HepG2 (cell line): ENCODE results near the gene SERINC4. TPM values are rescaled to one million over a fixed set of nuclear protein-coding genes. Genes with fewer than 3 reads are reported as not detected.
"Not testable (repeated sequence)": the region's sequence is repeated elsewhere in the genome, so short reads cannot be mapped to it uniquely, and the experiment has no call there.

Source experiments
- CBFB ChIP-seq: sonication (generic); formaldehyde crosslinking; IDR thresholded peaks from 2 replicates; pipeline ENCODE4 v1.4.0; 2020; ENCODE audit warnings: missing genetic modification reagents
- HDAC1 ChIP-seq: sonication (generic); formaldehyde crosslinking; IDR thresholded peaks from 2 replicates; pipeline ENCODE4 v1.5.1; 2020; ENCODE audit warnings: mild to moderate bottlenecking, missing genetic modification reagents
- KDM2A ChIP-seq: sonication (generic); formaldehyde crosslinking; IDR thresholded peaks from 2 replicates; pipeline ENCODE4 v1.4.0; 2020; ENCODE audit warnings: low read depth, missing genetic modification reagents, borderline replicate concordance
- LCORL ChIP-seq, 2 experiments: fragments of 450-650 bp in 1 of 2; sonication (generic) in 1 of 2; formaldehyde crosslinking in 1 of 2; IDR thresholded peaks; 2 replicates each; pipeline versions ENCODE4 v1.5.0 to v1.6.1; 2017 to 2020; ENCODE audit warnings: antibody characterized with exemption in 1 of 2, missing genetic modification reagents in 1 of 2
- MXD4 ChIP-seq: IDR thresholded peaks from 2 replicates; pipeline ENCODE4 v1.6.1; 2016; ENCODE audit warnings: mild to moderate bottlenecking, missing biosample characterization, missing genetic modification reagents
- NRL ChIP-seq: sonication (generic); formaldehyde crosslinking; IDR thresholded peaks from 2 replicates; pipeline ENCODE4 v1.5.0; 2020; ENCODE audit warnings: missing genetic modification reagents, mild to moderate bottlenecking, moderate library complexity, borderline replicate concordance
- ZIK1 ChIP-seq: sonication (generic); formaldehyde crosslinking; IDR thresholded peaks from 2 replicates; pipeline ENCODE4 v1.5.0; 2020; ENCODE audit warnings: mild to moderate bottlenecking, low read depth, missing genetic modification reagents, borderline replicate concordance
- ZNF235 ChIP-seq: sonication (generic); formaldehyde crosslinking; IDR thresholded peaks from 2 replicates; pipeline ENCODE4 v1.8.1; 2023; ENCODE audit warnings: mild to moderate bottlenecking, missing genetic modification reagents, borderline replicate concordance
- ZNF263 ChIP-seq: sonication (generic); formaldehyde crosslinking; IDR thresholded peaks from 2 replicates; pipeline ENCODE4 v1.4.0; 2020; ENCODE audit warnings: missing genetic modification reagents
- ZNF788 ChIP-seq: sonication (generic); formaldehyde crosslinking; IDR thresholded peaks from 2 replicates; pipeline ENCODE4 v1.5.0; 2020; ENCODE audit warnings: mild to moderate bottlenecking, missing genetic modification reagents, borderline replicate concordance
- polyA plus RNA-seq, 8 experiments: library from polyadenylated mRNA; depleted of rRNA in 3 of 8; stranded (reverse) in 7 of 8; unstranded in 1 of 8; fragments of >200 nt; fragmentation: Illumina TruSeq in 4 of 8; extraction: Trizol in 4 of 8; gene quantifications; 2 replicates each; pipeline versions ENCODE4 v1.2.1 to v1.2.3, GENCODE V29; 2011 to 2016; ENCODE audit warnings: low read depth in 4 of 8, missing spikeins in 1 of 8, mixed read lengths in 1 of 8; ENCODE audit not compliant: insufficient read depth in 1 of 8
- total RNA-seq, 5 experiments: library from RNA; depleted of rRNA; stranded (reverse); fragments of >200 nt; fragmentation: Illumina TruSeq; extraction: Trizol; gene quantifications; 2 replicates each; pipeline ENCODE4 v1.2.3, GENCODE V29; 2016; ENCODE audit warnings: low read depth in 1 of 5
- TF ChIP-seq, protein P1 (sequence below): sonication (generic); formaldehyde crosslinking; IDR thresholded peaks from 2 replicates; pipeline ENCODE4 v1.5.0; 2020; ENCODE audit warnings: missing genetic modification reagents
- TF ChIP-seq, protein P2 (sequence below): sonication (generic); formaldehyde crosslinking; IDR thresholded peaks from 2 replicates; pipeline ENCODE4 v1.4.0; 2020; ENCODE audit warnings: low read depth, missing genetic modification reagents
- TF ChIP-seq, protein P3 (sequence below): sonication (generic); formaldehyde crosslinking; IDR thresholded peaks from 2 replicates; pipeline ENCODE4 v1.5.1; 2020; ENCODE audit warnings: mild to moderate bottlenecking, missing genetic modification reagents, moderate library complexity
- TF ChIP-seq, protein P4 (sequence below): sonication (generic); formaldehyde crosslinking; IDR thresholded peaks from 2 replicates; pipeline ENCODE4 v1.4.0; 2020; ENCODE audit warnings: missing genetic modification reagents

Gene SERINC4
- total and polyA plus RNA-seq, 2 of the 13 experiments (the other 11 are each of a cell fraction or from before 2014, with no cell fraction given): not detected

DNA sequence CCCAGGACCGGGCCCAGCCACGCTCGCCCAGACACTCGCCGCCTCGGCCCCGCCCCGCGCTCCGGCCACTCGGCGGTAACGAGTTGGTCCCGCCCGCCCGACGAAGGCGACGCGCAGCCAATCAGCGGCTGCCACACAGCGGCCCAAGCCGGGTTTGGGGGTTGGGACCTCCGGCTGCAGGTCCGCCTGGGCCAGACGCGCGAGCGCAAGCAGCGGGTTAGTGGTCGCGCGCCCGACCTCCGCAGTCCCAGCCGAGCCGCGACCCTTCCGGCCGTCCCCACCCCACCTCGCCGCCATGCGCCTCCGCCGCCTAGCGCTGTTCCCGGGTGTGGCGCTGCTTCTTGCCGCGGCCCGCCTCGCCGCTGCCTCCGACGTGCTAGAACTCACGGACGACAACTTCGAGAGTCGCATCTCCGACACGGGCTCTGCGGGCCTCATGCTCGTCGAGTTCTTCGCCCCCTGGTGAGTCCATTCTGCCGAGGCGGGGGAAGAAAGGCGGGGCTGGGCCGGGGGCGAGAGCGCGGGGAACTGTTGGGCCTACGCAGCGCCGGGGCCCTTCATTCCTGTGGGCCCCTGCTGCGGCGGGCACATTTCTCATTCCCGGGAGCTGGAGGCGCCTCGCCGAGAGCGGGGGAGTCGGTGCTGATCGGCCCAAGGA, 53.6 kb downstream of the SERINC4 start, which contains the start of gene PDIA3 (continued):
- TF ChIP-seq ZNF788 (CRISPR knock-in tag) (peak; percentile 13; the same call in 1 of the 2 replicates), MXD4 (CRISPR knock-in tag) (peak; percentile 62), LCORL (CRISPR knock-in tag; IDR thresholded peaks at IDR 0.05) (peak; percentile 87), NRL (CRISPR knock-in tag) (0 out of 2 replicates have a peak, but pooled peaks have one; percentile 46), ZNF263 (0 out of 2 replicates have a peak, but pooled peaks have one; percentile 8), ZNF235 (CRISPR knock-in tag) (peak; percentile 67; the same call in 1 of the 2 replicates), ZIK1 (CRISPR knock-in tag) (0 out of 2 replicates have a peak, but pooled peaks have one; percentile 67), KDM2A (CRISPR knock-in tag) (peak; percentile 62; the same call in 1 of the 2 replicates), HDAC1 (peak; percentile 80), CBFB (CRISPR knock-in tag) (peak; percentile 72)
- TF ChIP-seq, protein P1, sequence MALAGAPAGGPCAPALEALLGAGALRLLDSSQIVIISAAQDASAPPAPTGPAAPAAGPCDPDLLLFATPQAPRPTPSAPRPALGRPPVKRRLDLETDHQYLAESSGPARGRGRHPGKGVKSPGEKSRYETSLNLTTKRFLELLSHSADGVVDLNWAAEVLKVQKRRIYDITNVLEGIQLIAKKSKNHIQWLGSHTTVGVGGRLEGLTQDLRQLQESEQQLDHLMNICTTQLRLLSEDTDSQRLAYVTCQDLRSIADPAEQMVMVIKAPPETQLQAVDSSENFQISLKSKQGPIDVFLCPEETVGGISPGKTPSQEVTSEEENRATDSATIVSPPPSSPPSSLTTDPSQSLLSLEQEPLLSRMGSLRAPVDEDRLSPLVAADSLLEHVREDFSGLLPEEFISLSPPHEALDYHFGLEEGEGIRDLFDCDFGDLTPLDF (CRISPR knock-in tag): peak; percentile 74
- TF ChIP-seq LCORL (IDR thresholded peaks at IDR 0.05): not testable (repeated sequence)
- TF ChIP-seq, protein P2, sequence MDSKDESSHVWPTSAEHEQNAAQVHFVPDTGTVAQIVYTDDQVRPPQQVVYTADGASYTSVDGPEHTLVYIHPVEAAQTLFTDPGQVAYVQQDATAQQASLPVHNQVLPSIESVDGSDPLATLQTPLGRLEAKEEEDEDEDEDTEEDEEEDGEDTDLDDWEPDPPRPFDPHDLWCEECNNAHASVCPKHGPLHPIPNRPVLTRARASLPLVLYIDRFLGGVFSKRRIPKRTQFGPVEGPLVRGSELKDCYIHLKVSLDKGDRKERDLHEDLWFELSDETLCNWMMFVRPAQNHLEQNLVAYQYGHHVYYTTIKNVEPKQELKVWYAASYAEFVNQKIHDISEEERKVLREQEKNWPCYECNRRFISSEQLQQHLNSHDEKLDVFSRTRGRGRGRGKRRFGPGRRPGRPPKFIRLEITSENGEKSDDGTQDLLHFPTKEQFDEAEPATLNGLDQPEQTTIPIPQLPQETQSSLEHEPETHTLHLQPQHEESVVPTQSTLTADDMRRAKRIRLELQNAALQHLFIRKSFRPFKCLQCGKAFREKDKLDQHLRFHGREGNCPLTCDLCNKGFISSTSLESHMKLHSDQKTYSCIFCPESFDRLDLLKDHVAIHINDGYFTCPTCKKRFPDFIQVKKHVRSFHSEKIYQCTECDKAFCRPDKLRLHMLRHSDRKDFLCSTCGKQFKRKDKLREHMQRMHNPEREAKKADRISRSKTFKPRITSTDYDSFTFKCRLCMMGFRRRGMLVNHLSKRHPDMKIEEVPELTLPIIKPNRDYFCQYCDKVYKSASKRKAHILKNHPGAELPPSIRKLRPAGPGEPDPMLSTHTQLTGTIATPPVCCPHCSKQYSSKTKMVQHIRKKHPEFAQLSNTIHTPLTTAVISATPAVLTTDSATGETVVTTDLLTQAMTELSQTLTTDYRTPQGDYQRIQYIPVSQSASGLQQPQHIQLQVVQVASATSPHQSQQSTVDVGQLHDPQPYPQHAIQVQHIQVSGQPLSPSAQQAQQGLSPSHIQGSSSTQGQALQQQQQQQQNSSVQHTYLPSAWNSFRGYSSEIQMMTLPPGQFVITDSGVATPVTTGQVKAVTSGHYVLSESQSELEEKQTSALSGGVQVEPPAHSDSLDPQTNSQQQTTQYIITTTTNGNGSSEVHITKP (CRISPR knock-in tag): peak; percentile 82
- TF ChIP-seq, protein P3, sequence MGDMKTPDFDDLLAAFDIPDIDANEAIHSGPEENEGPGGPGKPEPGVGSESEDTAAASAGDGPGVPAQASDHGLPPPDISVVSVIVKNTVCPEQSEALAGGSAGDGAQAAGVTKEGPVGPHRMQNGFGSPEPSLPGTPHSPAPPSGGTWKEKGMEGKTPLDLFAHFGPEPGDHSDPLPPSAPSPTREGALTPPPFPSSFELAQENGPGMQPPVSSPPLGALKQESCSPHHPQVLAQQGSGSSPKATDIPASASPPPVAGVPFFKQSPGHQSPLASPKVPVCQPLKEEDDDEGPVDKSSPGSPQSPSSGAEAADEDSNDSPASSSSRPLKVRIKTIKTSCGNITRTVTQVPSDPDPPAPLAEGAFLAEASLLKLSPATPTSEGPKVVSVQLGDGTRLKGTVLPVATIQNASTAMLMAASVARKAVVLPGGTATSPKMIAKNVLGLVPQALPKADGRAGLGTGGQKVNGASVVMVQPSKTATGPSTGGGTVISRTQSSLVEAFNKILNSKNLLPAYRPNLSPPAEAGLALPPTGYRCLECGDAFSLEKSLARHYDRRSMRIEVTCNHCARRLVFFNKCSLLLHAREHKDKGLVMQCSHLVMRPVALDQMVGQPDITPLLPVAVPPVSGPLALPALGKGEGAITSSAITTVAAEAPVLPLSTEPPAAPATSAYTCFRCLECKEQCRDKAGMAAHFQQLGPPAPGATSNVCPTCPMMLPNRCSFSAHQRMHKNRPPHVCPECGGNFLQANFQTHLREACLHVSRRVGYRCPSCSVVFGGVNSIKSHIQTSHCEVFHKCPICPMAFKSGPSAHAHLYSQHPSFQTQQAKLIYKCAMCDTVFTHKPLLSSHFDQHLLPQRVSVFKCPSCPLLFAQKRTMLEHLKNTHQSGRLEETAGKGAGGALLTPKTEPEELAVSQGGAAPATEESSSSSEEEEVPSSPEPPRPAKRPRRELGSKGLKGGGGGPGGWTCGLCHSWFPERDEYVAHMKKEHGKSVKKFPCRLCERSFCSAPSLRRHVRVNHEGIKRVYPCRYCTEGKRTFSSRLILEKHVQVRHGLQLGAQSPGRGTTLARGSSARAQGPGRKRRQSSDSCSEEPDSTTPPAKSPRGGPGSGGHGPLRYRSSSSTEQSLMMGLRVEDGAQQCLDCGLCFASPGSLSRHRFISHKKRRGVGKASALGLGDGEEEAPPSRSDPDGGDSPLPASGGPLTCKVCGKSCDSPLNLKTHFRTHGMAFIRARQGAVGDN (CRISPR knock-in tag): peak; percentile 91
- TF ChIP-seq, protein P4, sequence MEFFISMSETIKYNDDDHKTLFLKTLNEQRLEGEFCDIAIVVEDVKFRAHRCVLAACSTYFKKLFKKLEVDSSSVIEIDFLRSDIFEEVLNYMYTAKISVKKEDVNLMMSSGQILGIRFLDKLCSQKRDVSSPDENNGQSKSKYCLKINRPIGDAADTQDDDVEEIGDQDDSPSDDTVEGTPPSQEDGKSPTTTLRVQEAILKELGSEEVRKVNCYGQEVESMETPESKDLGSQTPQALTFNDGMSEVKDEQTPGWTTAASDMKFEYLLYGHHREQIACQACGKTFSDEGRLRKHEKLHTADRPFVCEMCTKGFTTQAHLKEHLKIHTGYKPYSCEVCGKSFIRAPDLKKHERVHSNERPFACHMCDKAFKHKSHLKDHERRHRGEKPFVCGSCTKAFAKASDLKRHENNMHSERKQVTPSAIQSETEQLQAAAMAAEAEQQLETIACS (CRISPR knock-in tag): peak; percentile 56
